Stomach (tissue), 9 donors: ENCODE measurements around the gene SPATS1. TPM values are rescaled to one million over a fixed set of nuclear protein-coding genes. Genes with fewer than 3 reads are reported as not detected.
"Not testable (repeated sequence)": the region's sequence is repeated elsewhere in the genome, so short reads cannot be mapped to it uniquely, and the experiment has no call there.

Source experiments
- DNase-seq, 2 donors: peaks; one replicate each; pipeline versions ENCODE4 v3.0.0 to v3.0.0-alpha.2; 2013 to 2019
- H3K27ac ChIP-seq, 5 donors: fragments of 200-600 bp in 4 of 5; sonication (generic) in 4 of 5; one replicate each; pipeline ENCODE4 v1.5.1; 2013 to 2019; ENCODE audit warnings: mild to moderate bottlenecking in 1 of 5, moderate library complexity in 1 of 5
- H3K27me3 ChIP-seq, 3 donors: fragments of 200-600 bp; sonication (generic); one replicate each; pipeline ENCODE4 v1.5.1; 2017 to 2019; ENCODE audit warnings: mixed run types in 1 of 3
- H3K36me3 ChIP-seq, 4 donors: fragments of 200-600 bp; sonication (generic); 1 replicate in 3 of 4; 2 replicates in 1 of 4; pipeline ENCODE4 v1.5.1; 2016 to 2019
- H3K4me1 ChIP-seq, 4 donors: fragments of 200-600 bp; sonication (generic); one replicate each; pipeline ENCODE4 v1.5.1; 2016 to 2019
- H3K4me3 ChIP-seq, 4 donors: fragments of 200-600 bp; sonication (generic) in 3 of 4; one replicate each; pipeline ENCODE4 v1.5.1; 2016 to 2019; ENCODE audit warnings: mild to moderate bottlenecking in 1 of 4
- H3K9me3 ChIP-seq, 4 donors: fragments of 200-600 bp; sonication (generic); one replicate each; pipeline ENCODE4 v1.5.1; 2016 to 2019
- EP300 ChIP-seq: sonication (generic); formaldehyde crosslinking; IDR thresholded peaks from one replicate; pipeline ENCODE4 v1.6.1; 2017; ENCODE audit warnings: antibody characterized with exemption
- POLR2A ChIP-seq, 4 donors: fragments of 450-650 bp; IDR thresholded peaks; one replicate each; pipeline ENCODE4 v1.6.1; 2016; ENCODE audit warnings: antibody characterized with exemption in 4 of 4, control low read depth in 2 of 4, mild to moderate bottlenecking in 1 of 4, moderate library complexity in 1 of 4
- POLR2AphosphoS5 ChIP-seq, 3 donors: sonication (generic); formaldehyde crosslinking; IDR thresholded peaks; one replicate each; pipeline ENCODE4 v1.6.1; 2016; ENCODE audit warnings: antibody characterized with exemption in 3 of 3
- WGBS, 5 donors: extraction: QIAGEN DNeasy Blood & Tissue Kit in 3 of 5; methylation state at CpG; one replicate each; pipeline versions ENCODE4 v1.1.5 to v1.1.7; 2013 to 2018; 5-methylcytosine and 5-hydroxymethylcytosine counted together
- intact Hi-C: fragments of 100-400 bp; cut with DNase I; formaldehyde crosslinking; loops from one replicate; pipeline ENCODE4 v1.15.1; 2023; ENCODE audit warnings: low total_unique reads
- polyA plus RNA-seq, 3 donors: library from polyadenylated mRNA; stranded (reverse); fragments of 200-250 nt; gene quantifications; one replicate each; pipeline ENCODE4 v1.2.3, GENCODE V29; 2013
- total RNA-seq, 5 donors: library from RNA; depleted of rRNA; stranded (reverse); fragments of >200 nt; gene quantifications; one replicate each; pipeline versions ENCODE4 v1.1.0 to v1.2.3, GENCODE V29; 2014 to 2016
- TF ChIP-seq, protein P1 (sequence below), 7 experiments: fragments of 450-650 bp in 4 of 7; fragments of 200-600 bp in 3 of 7; sonication (generic) in 3 of 7; IDR thresholded peaks; one replicate each; pipeline ENCODE4 v1.5.1; 2016 to 2019; ENCODE audit warnings: antibody characterized with exemption in 7 of 7, control low read depth in 2 of 7, mild to moderate bottlenecking in 1 of 7
- donor health status: healthy with polysubstance abuse.
- donor health status: Bipolar disorder and iron deficiency.
- donor health status: healthy.

The SPATS1 gene
- total and polyA plus RNA-seq, 8 donors: not detected

GRCh38 chr6:44327760-44328159 is 14.7 kb upstream of the SPATS1 start:
- Histone ChIP-seq H3K27me3 (peaks cover 0 to 38% (median 0%) of the 10 kb centered on the region in 3 donors), H3K9me3 (no peaks in the 10 kb centered on the region), H3K27ac (no peak overlapping the region), H3K4me1 (no peaks in the 10 kb centered on the region), H3K36me3 (no peaks in the 10 kb centered on the region), H3K4me3 (no peak overlapping the region)
- no peak for DNase-seq
- WGBS, 5 donors: 48 to 80% (median 70%) methylated on average over 2 of the region's 2 CpGs
- no peak for TF ChIP-seq EP300
- TF ChIP-seq, protein P1, sequence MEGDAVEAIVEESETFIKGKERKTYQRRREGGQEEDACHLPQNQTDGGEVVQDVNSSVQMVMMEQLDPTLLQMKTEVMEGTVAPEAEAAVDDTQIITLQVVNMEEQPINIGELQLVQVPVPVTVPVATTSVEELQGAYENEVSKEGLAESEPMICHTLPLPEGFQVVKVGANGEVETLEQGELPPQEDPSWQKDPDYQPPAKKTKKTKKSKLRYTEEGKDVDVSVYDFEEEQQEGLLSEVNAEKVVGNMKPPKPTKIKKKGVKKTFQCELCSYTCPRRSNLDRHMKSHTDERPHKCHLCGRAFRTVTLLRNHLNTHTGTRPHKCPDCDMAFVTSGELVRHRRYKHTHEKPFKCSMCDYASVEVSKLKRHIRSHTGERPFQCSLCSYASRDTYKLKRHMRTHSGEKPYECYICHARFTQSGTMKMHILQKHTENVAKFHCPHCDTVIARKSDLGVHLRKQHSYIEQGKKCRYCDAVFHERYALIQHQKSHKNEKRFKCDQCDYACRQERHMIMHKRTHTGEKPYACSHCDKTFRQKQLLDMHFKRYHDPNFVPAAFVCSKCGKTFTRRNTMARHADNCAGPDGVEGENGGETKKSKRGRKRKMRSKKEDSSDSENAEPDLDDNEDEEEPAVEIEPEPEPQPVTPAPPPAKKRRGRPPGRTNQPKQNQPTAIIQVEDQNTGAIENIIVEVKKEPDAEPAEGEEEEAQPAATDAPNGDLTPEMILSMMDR (IDR thresholded peaks at IDR 0.05): no peak
- TF ChIP-seq POLR2A (IDR thresholded peaks at IDR 0.05): no peak
- no peak for TF ChIP-seq POLR2AphosphoS5 (IDR thresholded peaks at IDR 0.05)
- intact Hi-C loops: no loop called here

GRCh38 chr6:44328203-44328602 is 14.2 kb upstream of the SPATS1 start:
- H3K27ac ChIP-seq, DNase-seq: not testable (repeated sequence)

DNA sequence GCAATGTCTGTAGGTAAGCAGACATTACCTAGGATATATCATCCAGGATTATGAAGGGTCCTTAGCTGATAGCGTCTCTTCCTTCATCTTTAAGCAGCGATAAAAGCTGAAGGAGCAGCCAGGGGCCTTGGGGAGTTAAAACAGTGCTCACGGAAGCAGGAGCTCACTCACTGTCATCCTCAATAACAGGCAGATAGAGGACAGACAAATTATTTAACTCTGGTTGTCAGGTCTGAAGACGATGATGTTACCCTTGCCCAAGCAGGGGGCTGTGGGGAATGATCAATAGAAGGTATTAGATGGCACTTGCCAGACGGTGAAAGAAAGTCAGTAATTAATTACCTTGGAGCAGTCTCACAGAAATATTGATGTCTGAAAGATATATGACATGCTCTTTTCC is 12.6 kb upstream of the SPATS1 start:
- Histone ChIP-seq H3K36me3 (no peaks in the 10 kb centered on the region), H3K27me3 (peaks cover 0 to 49% (median 0%) of the 10 kb centered on the region in 3 donors), H3K27ac (no peak overlapping the region), H3K4me1 (no peaks in the 10 kb centered on the region), H3K4me3 (no peak overlapping the region), H3K9me3 (no peaks in the 10 kb centered on the region)
- no peak for DNase-seq
- WGBS, 5 donors: 64 to 70% (median 66%) methylated on average over 5 of the region's 5 CpGs
- TF ChIP-seq POLR2AphosphoS5 (IDR thresholded peaks at IDR 0.05) (no peak), EP300 (no peak), POLR2A (IDR thresholded peaks at IDR 0.05) (no peak)
- TF ChIP-seq, protein P1 (IDR thresholded peaks at IDR 0.05): no peak
- intact Hi-C loops: no loop called here

More at GRCh38 chr6:44328203-44328602, 14.2 kb upstream of the SPATS1 start:
- H3K4me3 ChIP-seq, intact Hi-C loops, H3K36me3 ChIP-seq, H3K9me3 ChIP-seq, H3K4me1 ChIP-seq: not testable (repeated sequence)
- 19 to 32% (median 26%) methylated on average over 4 to 7 of the region's 9 CpGs for WGBS, 5 donors
- peaks cover 0 to 39% (median 0%) of the 10 kb centered on the region in 3 donors for H3K27me3 ChIP-seq

GRCh38 chr6:44332585-44332984 is 9.9 kb upstream of the SPATS1 start:
- Histone ChIP-seq H3K9me3 (no peaks in the 10 kb centered on the region), H3K36me3 (no peaks in the 10 kb centered on the region), H3K27me3 (peaks cover 0 to 36% (median 0%) of the 10 kb centered on the region in 3 donors), H3K4me3 (no peak overlapping the region), H3K27ac (no peak overlapping the region), H3K4me1 (no peaks in the 10 kb centered on the region)
- DNase-seq: peak in 1 of 2 donors; percentile 29
- 55 to 62% (median 58%) methylated on average over 7 of the region's 7 CpGs for WGBS, 5 donors
- intact Hi-C loops: no loop called here
- no peak for TF ChIP-seq EP300
- no peak for TF ChIP-seq POLR2A (IDR thresholded peaks at IDR 0.05)

GRCh38 chr6:44333273-44333919 is 9.1 kb upstream of the SPATS1 start:
- no peak for DNase-seq
- Histone ChIP-seq H3K27ac (no peak overlapping the region), H3K9me3 (no peaks in the 10 kb centered on the region), H3K4me1 (no peaks in the 10 kb centered on the region), H3K36me3 (no peaks in the 10 kb centered on the region), H3K27me3 (peaks cover 0 to 29% (median 0%) of the 10 kb centered on the region in 3 donors), H3K4me3 (no peak overlapping the region)
- intact Hi-C loops: no loop called here
- TF ChIP-seq EP300 (no peak), POLR2A (IDR thresholded peaks at IDR 0.05) (no peak), POLR2AphosphoS5 (IDR thresholded peaks at IDR 0.05) (no peak)
- TF ChIP-seq, protein P1 (IDR thresholded peaks at IDR 0.05): no peak
- 67 to 76% (median 71%) methylated on average over 11 of the region's 11 CpGs for WGBS, 5 donors
